KMS-11 (cell line): ENCODE results near the gene HP.

Experiments
- H2AFZ ChIP-seq: fragments of 200-600 bp; sonication (generic); 2 replicates; pipeline ENCODE4 v1.6.1; 2016; ENCODE audit warnings: antibody characterized with exemption, mixed run types, low read depth
- H3K27ac ChIP-seq: fragments of 200-600 bp; sonication (generic); 2 replicates; pipeline ENCODE4 v1.6.1; 2016; ENCODE audit warnings: mild to moderate bottlenecking, mixed run types
- H3K27me3 ChIP-seq: fragments of 200-600 bp; sonication (generic); 2 replicates; pipeline ENCODE4 v1.6.1; 2017; ENCODE audit warnings: mild to moderate bottlenecking, low read depth, mixed run types, moderate library complexity; ENCODE audit not compliant: insufficient read depth
- H3K36me3 ChIP-seq: fragments of 200-600 bp; sonication (generic); 2 replicates; pipeline ENCODE4 v1.6.1; 2017; ENCODE audit warnings: mild to moderate bottlenecking, mixed run types; ENCODE audit not compliant: insufficient read depth
- H3K4me1 ChIP-seq: fragments of 200-600 bp; sonication (generic); 2 replicates; pipeline ENCODE4 v1.6.1; 2016; ENCODE audit warnings: mild to moderate bottlenecking, low read depth, mixed run types; ENCODE audit not compliant: poor library complexity, severe bottlenecking
- H3K4me2 ChIP-seq: fragments of 200-600 bp; sonication (generic); 2 replicates; pipeline ENCODE4 v1.7.0; 2016; ENCODE audit warnings: mild to moderate bottlenecking, mixed run types
- H3K4me3 ChIP-seq: fragments of 200-600 bp; sonication (generic); IDR thresholded peaks from 2 replicates; pipeline ENCODE4 v1.6.1; 2017; ENCODE audit warnings: low read depth, low read length, mixed read lengths; ENCODE audit not compliant: insufficient read depth
- H3K79me2 ChIP-seq: fragments of 200-600 bp; sonication (generic); 2 replicates; pipeline ENCODE4 v1.6.1; 2016; ENCODE audit warnings: low read depth, mixed run types; ENCODE audit not compliant: insufficient read depth
- H3K9ac ChIP-seq: fragments of 200-600 bp; sonication (generic); 2 replicates; pipeline ENCODE4 v1.6.1; 2016; ENCODE audit warnings: mild to moderate bottlenecking, mixed run types
- H4K20me1 ChIP-seq: fragments of 200-600 bp; sonication (generic); 2 replicates; pipeline ENCODE4 v1.6.1; 2016; ENCODE audit warnings: mild to moderate bottlenecking, mixed run types; ENCODE audit not compliant: insufficient read depth
- CTCF ChIP-seq: fragments of 200-600 bp; sonication (generic); conservative IDR thresholded peaks from 2 replicates; pipeline ENCODE4 v1.6.1; 2017; ENCODE audit warnings: low read depth, mild to moderate bottlenecking, antibody characterized with exemption, low read length, moderate library complexity, mixed read lengths

Gene HP

GRCh38 chr16:72018470-72018869 is 35.8 kb upstream of the HP start:
- H3K27me3 ChIP-seq, result no peaks in the 10 kb centered on the region
- no peaks in the 10 kb centered on the region for H3K79me2 ChIP-seq
- no peak overlapping the region for H2AFZ ChIP-seq
- peaks cover 20% of the 10 kb centered on the region for H3K4me1 ChIP-seq
- H3K27ac ChIP-seq, result no peak overlapping the region
- H3K36me3 ChIP-seq, result no peaks in the 10 kb centered on the region
- TF ChIP-seq CTCF, result no peak
- no peak overlapping the region for H3K4me3 ChIP-seq
- no peaks in the 10 kb centered on the region for H4K20me1 ChIP-seq
- no peak overlapping the region for H3K4me2 ChIP-seq
- H3K9ac ChIP-seq, result no peak overlapping the region

GRCh38 chr16:72021043-72021442 is 33.3 kb upstream of the HP start:
- Histone ChIP-seq H4K20me1 (no peaks in the 10 kb centered on the region), H3K27me3 (no peaks in the 10 kb centered on the region), H3K4me3 (no peak overlapping the region), H3K9ac (no peak overlapping the region), H3K4me2 (no peak overlapping the region), H3K27ac (no peak overlapping the region), H2AFZ (no peak overlapping the region), H3K4me1 (no peaks in the 10 kb centered on the region), H3K79me2 (no peaks in the 10 kb centered on the region), H3K36me3 (no peaks in the 10 kb centered on the region)
- TF ChIP-seq CTCF, result no peak

- no peaks in the 10 kb centered on the region for H3K27me3 ChIP-seq
- H4K20me1 ChIP-seq, result no peaks in the 10 kb centered on the region
- no peak overlapping the region for H3K4me3 ChIP-seq
- no peaks in the 10 kb centered on the region for H3K36me3 ChIP-seq
- no peak overlapping the region for H3K4me2 ChIP-seq
- no peaks in the 10 kb centered on the region for H3K79me2 ChIP-seq
- H3K4me1 ChIP-seq, result no peaks in the 10 kb centered on the region
- no peak overlapping the region for H2AFZ ChIP-seq
- no peak overlapping the region for H3K27ac ChIP-seq
- no peak for TF ChIP-seq CTCF
- H3K9ac ChIP-seq, result no peak overlapping the region
These were observed 32.2 kb upstream of the HP start for GRCh38 chr16:72022127-72022526.

GRCh38 chr16:72023962-72024361 is 30.3 kb upstream of the HP start:
- no peak overlapping the region for H3K9ac ChIP-seq
- H3K79me2 ChIP-seq, result no peaks in the 10 kb centered on the region
- no peaks in the 10 kb centered on the region for H3K27me3 ChIP-seq
- H3K27ac ChIP-seq, result no peak overlapping the region
- H3K4me3 ChIP-seq, result no peak overlapping the region
- H3K4me2 ChIP-seq, result no peak overlapping the region
- no peaks in the 10 kb centered on the region for H4K20me1 ChIP-seq
- H2AFZ ChIP-seq, result no peak overlapping the region
- no peaks in the 10 kb centered on the region for H3K4me1 ChIP-seq
- H3K36me3 ChIP-seq, result no peaks in the 10 kb centered on the region
- TF ChIP-seq CTCF, result no peak
